ENCODE data around the gene KIF21A. TPM values are rescaled to one million over a fixed set of nuclear protein-coding genes. Genes with fewer than 3 reads are reported as not detected.

KIF21A gene
- total and polyA plus RNA-seq, 12 donors, result 5.8 to 29.7 (median 11.0) TPM

- H3K4me1 ChIP-seq (replicated peaks in 1 of 2), result peaks cover 4 to 7% of the 10 kb centered on the region in 2 donors
- intact Hi-C loops (cut with DNase I), result no loop called here
- TF ChIP-seq CTCF (IDR thresholded peaks at IDR 0.05), result no peak
- H3K9me3 ChIP-seq (replicated peaks in 1 of 3), result no peaks in the 10 kb centered on the region
- DNase-seq, result no peak
- H3K27me3 ChIP-seq, result no peaks in the 10 kb centered on the region
- no peak overlapping the region for H3K27ac ChIP-seq
- no peaks in the 10 kb centered on the region for H3K36me3 ChIP-seq (replicated peaks in 1 of 2)
- no peak overlapping the region for H3K4me3 ChIP-seq
These were observed 5.1 kb upstream of the KIF21A start for GRCh38 chr12:39448038-39448437.

GRCh38 chr12:39443929-39444209 is 949 bp upstream of the KIF21A start:
- H3K4me1 ChIP-seq (replicated peaks in 1 of 2), result peaks cover 4 to 7% of the 10 kb centered on the region in 2 donors
- no peaks in the 10 kb centered on the region for H3K36me3 ChIP-seq (replicated peaks in 1 of 2)
- TF ChIP-seq POLR2A (IDR thresholded peaks at IDR 0.05) (no peak), CTCF (IDR thresholded peaks at IDR 0.05) (no peak)
- H3K27ac ChIP-seq, result peak overlapping the region; percentile 39 to 94 (median 90)
- intact Hi-C loops (cut with DNase I), result no loop called here
- DNase-seq, result no peak
- H3K9me3 ChIP-seq (replicated peaks in 1 of 3), result no peaks in the 10 kb centered on the region
- H3K27me3 ChIP-seq, result no peaks in the 10 kb centered on the region
- peak overlapping the region in 2 of 4 donors; percentile 55 to 87 for H3K4me3 ChIP-seq

- DNase-seq, result no peak
- Histone ChIP-seq H3K4me1 (replicated peaks in 1 of 2) (peaks cover 4 to 7% of the 10 kb centered on the region in 2 donors), H3K4me3 (peak overlapping the region; percentile 55 to 89 (median 74)), H3K27me3 (no peaks in the 10 kb centered on the region), H3K36me3 (replicated peaks in 1 of 2) (no peaks in the 10 kb centered on the region), H3K9me3 (replicated peaks in 1 of 3) (no peaks in the 10 kb centered on the region), H3K27ac (peak overlapping the region; percentile 60 to 94 (median 90))
- intact Hi-C loops (cut with DNase I), result no loop called here
- 0 to 1% (median 0%) methylated on average over 2 to 34 of the region's 34 CpGs for WGBS, 4 donors
- TF ChIP-seq POLR2A (IDR thresholded peaks at IDR 0.05) (peak in 1 of 2 donors; percentile 92), CTCF (IDR thresholded peaks at IDR 0.05) (no peak)
These were observed 164 bp downstream of the KIF21A start for GRCh38 chr12:39442831-39443080.

- DNase-seq, result peak; percentile 46 to 69 (median 51)
- WGBS, 4 donors, result 3 to 16% (median 5%) methylated on average over 8 to 49 of the region's 49 CpGs
- Histone ChIP-seq H3K27ac (peak overlapping the region; percentile 60 to 94 (median 90)), H3K9me3 (replicated peaks in 1 of 3) (no peaks in the 10 kb centered on the region), H3K27me3 (no peaks in the 10 kb centered on the region), H3K4me3 (peak overlapping the region; percentile 55 to 89 (median 74)), H3K36me3 (replicated peaks in 1 of 2) (no peaks in the 10 kb centered on the region), H3K4me1 (replicated peaks in 1 of 2) (peaks cover 4 to 7% of the 10 kb centered on the region in 2 donors)
- intact Hi-C loops (cut with DNase I), result no loop called here
- TF ChIP-seq POLR2A (IDR thresholded peaks at IDR 0.05) (no peak), CTCF (IDR thresholded peaks at IDR 0.05) (no peak)
These were observed 723 bp downstream of the KIF21A start for GRCh38 chr12:39441963-39442830.
